ENCODE measurements around the gene AP2B1.

AP2B1 gene

DNA sequence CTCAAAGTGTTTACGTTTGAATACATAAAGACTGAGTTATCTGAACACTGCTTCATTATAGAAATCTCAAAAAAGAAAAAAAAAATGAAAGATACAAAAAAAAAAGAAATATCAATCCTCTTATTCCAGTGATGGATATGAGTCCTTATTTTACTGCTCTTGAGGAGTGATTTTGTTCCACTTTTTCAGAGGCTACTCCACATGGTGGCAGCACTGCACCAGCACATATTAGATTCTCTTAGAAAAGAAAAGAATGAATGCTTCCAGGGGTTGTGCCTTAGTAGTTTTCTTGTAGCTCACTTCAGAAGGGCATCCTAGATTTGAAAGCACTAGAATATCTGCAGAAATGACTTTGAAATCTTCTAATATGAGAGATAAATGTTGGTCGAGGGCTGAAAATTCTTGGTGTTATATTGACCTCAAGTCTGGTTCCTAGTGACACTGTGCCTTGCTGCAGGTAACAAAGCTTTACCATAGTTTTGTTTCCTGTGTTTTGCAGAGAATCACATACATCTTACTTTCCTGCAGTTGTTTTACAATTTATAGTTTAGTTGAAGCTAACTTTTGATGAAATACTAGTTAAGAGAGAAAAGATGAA lies 25.9 kb downstream of the AP2B1 start:
- TF ChIP-seq ZBTB7A (IDR thresholded peaks at IDR 0.05; ENCODE audit: low read depth) (no peak), RAD21 (IDR thresholded peaks at IDR 0.05; ENCODE audit: low read depth) (peak; percentile 61)

GRCh38 chr17:35614810-35615209 lies 27.7 kb downstream of the AP2B1 start:
- TF ChIP-seq, protein P1, sequence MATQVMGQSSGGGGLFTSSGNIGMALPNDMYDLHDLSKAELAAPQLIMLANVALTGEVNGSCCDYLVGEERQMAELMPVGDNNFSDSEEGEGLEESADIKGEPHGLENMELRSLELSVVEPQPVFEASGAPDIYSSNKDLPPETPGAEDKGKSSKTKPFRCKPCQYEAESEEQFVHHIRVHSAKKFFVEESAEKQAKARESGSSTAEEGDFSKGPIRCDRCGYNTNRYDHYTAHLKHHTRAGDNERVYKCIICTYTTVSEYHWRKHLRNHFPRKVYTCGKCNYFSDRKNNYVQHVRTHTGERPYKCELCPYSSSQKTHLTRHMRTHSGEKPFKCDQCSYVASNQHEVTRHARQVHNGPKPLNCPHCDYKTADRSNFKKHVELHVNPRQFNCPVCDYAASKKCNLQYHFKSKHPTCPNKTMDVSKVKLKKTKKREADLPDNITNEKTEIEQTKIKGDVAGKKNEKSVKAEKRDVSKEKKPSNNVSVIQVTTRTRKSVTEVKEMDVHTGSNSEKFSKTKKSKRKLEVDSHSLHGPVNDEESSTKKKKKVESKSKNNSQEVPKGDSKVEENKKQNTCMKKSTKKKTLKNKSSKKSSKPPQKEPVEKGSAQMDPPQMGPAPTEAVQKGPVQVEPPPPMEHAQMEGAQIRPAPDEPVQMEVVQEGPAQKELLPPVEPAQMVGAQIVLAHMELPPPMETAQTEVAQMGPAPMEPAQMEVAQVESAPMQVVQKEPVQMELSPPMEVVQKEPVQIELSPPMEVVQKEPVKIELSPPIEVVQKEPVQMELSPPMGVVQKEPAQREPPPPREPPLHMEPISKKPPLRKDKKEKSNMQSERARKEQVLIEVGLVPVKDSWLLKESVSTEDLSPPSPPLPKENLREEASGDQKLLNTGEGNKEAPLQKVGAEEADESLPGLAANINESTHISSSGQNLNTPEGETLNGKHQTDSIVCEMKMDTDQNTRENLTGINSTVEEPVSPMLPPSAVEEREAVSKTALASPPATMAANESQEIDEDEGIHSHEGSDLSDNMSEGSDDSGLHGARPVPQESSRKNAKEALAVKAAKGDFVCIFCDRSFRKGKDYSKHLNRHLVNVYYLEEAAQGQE (IDR thresholded peaks at IDR 0.05; ENCODE audit: low read depth), result no peak
- TF ChIP-seq RAD21 (IDR thresholded peaks at IDR 0.05; ENCODE audit: low read depth), result no peak
- TF ChIP-seq TAF1 (IDR thresholded peaks at IDR 0.05; ENCODE audit: low read depth), result no peak
- TF ChIP-seq ZBTB7A (IDR thresholded peaks at IDR 0.05; ENCODE audit: low read depth), result no peak
- TF ChIP-seq EGR1 (IDR thresholded peaks at IDR 0.05), result no peak
- TF ChIP-seq YY1 (IDR thresholded peaks at IDR 0.05; ENCODE audit: low read depth), result no peak
- no peak for TF ChIP-seq TEAD4 (IDR thresholded peaks at IDR 0.05)
- no peak for TF ChIP-seq FOXM1 (IDR thresholded peaks at IDR 0.05; ENCODE audit: borderline replicate concordance, low read depth)
- TF ChIP-seq CREB1 (IDR thresholded peaks at IDR 0.05; ENCODE audit: low read depth), result no peak
- no peak for TF ChIP-seq EP300 (IDR thresholded peaks at IDR 0.05; ENCODE audit: borderline replicate concordance)
- no peak for TF ChIP-seq NFIC (IDR thresholded peaks at IDR 0.05)

DNA sequence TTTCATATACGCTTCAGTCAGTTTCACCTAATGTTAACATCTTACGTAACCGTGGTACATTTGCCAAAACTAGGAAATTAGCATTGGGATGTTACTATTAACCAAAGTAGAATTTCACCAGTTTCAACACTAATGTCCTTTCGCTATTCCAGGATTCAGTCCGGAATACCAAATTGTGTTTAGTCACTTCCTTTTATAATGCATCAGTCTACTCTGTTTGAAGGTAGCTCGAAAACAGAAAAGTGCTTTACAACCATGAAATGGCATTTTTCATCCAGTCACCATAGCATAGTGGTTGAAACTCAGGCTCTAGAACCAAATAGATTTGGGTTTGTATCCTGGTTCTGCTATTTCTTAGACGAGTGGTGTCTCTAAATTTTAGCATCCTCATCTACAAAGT lies 29.4 kb downstream of the AP2B1 start:
- no peak for TF ChIP-seq ZBTB7A (IDR thresholded peaks at IDR 0.05; ENCODE audit: low read depth)
- TF ChIP-seq, protein P1 (IDR thresholded peaks at IDR 0.05; ENCODE audit: low read depth), result no peak
- TF ChIP-seq CEBPB (IDR thresholded peaks at IDR 0.05), result no peak
- TF ChIP-seq, protein P2, sequence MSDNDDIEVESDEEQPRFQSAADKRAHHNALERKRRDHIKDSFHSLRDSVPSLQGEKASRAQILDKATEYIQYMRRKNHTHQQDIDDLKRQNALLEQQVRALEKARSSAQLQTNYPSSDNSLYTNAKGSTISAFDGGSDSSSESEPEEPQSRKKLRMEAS (IDR thresholded peaks at IDR 0.05), result no peak
- TF ChIP-seq YY1 (IDR thresholded peaks at IDR 0.05; ENCODE audit: low read depth), result no peak
- TF ChIP-seq TEAD4 (IDR thresholded peaks at IDR 0.05), result no peak
- no peak for TF ChIP-seq FOXM1 (IDR thresholded peaks at IDR 0.05; ENCODE audit: borderline replicate concordance, low read depth)
- TF ChIP-seq NFIC (IDR thresholded peaks at IDR 0.05), result no peak
- TF ChIP-seq TAF1 (IDR thresholded peaks at IDR 0.05; ENCODE audit: low read depth), result no peak
- TF ChIP-seq RAD21 (IDR thresholded peaks at IDR 0.05; ENCODE audit: low read depth), result no peak
- TF ChIP-seq TCF12 (IDR thresholded peaks at IDR 0.05; ENCODE audit: low read depth), result no peak
- TF ChIP-seq USF1 (IDR thresholded peaks at IDR 0.05), result no peak
- no peak for TF ChIP-seq CREB1 (IDR thresholded peaks at IDR 0.05; ENCODE audit: low read depth)
- TF ChIP-seq EP300 (IDR thresholded peaks at IDR 0.05; ENCODE audit: borderline replicate concordance), result no peak
- no peak for TF ChIP-seq EGR1 (IDR thresholded peaks at IDR 0.05)

DNA sequence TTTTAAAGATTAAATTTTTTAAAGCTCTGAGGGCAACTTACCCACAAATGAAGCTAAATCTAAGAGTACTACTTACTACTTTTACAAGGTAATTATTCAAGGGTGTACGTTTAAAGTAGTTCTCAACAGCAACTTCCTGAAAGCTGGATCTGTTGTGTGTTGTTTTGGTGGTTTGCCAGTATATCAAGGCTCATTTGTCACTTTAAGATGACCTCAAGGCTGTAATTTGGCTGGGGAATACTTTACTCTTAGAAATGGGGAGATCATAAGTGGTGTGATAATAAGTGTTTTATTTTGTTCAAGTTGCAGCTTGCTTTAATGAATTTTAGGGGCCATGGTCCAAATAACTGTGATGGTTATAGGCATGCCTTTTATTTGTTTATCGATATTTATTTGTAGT lies 30.4 kb downstream of the AP2B1 start:
- TF ChIP-seq TCF12 (IDR thresholded peaks at IDR 0.05; ENCODE audit: low read depth), result no peak
- TF ChIP-seq, protein P2 (IDR thresholded peaks at IDR 0.05), result no peak
- TF ChIP-seq NFIC (IDR thresholded peaks at IDR 0.05), result no peak
- TF ChIP-seq CEBPB (IDR thresholded peaks at IDR 0.05), result no peak
- no peak for TF ChIP-seq TAF1 (IDR thresholded peaks at IDR 0.05; ENCODE audit: low read depth)
- TF ChIP-seq EP300 (IDR thresholded peaks at IDR 0.05; ENCODE audit: borderline replicate concordance), result no peak
- TF ChIP-seq FOXM1 (IDR thresholded peaks at IDR 0.05; ENCODE audit: borderline replicate concordance, low read depth), result no peak
- TF ChIP-seq CREB1 (IDR thresholded peaks at IDR 0.05; ENCODE audit: low read depth), result no peak

- no peak for TF ChIP-seq FOXM1 (IDR thresholded peaks at IDR 0.05; ENCODE audit: borderline replicate concordance, low read depth)
- TF ChIP-seq RAD21 (IDR thresholded peaks at IDR 0.05; ENCODE audit: low read depth), result no peak
- no peak for TF ChIP-seq CREB1 (IDR thresholded peaks at IDR 0.05; ENCODE audit: low read depth)
Observed at GRCh38 chr17:35618628-35619027, 31.5 kb downstream of the AP2B1 start.

GRCh38 chr17:35621768-35622167 lies 34.6 kb downstream of the AP2B1 start:
- TF ChIP-seq YY1 (IDR thresholded peaks at IDR 0.05; ENCODE audit: low read depth) (no peak), TCF12 (IDR thresholded peaks at IDR 0.05; ENCODE audit: low read depth) (no peak), FOXM1 (IDR thresholded peaks at IDR 0.05; ENCODE audit: borderline replicate concordance, low read depth) (no peak), CREB1 (IDR thresholded peaks at IDR 0.05; ENCODE audit: low read depth) (no peak), NFIC (IDR thresholded peaks at IDR 0.05) (no peak), CEBPB (IDR thresholded peaks at IDR 0.05) (no peak), EP300 (IDR thresholded peaks at IDR 0.05; ENCODE audit: borderline replicate concordance) (no peak), EGR1 (IDR thresholded peaks at IDR 0.05) (no peak), TAF1 (IDR thresholded peaks at IDR 0.05; ENCODE audit: low read depth) (no peak), RAD21 (IDR thresholded peaks at IDR 0.05; ENCODE audit: low read depth) (no peak), ZBTB7A (IDR thresholded peaks at IDR 0.05; ENCODE audit: low read depth) (no peak), TEAD4 (IDR thresholded peaks at IDR 0.05) (no peak), USF1 (IDR thresholded peaks at IDR 0.05) (no peak)
- TF ChIP-seq, protein P1 (IDR thresholded peaks at IDR 0.05; ENCODE audit: low read depth), result no peak
- TF ChIP-seq, protein P2 (IDR thresholded peaks at IDR 0.05), result no peak

Measured in Ishikawa (cell line).